CD14-positive monocyte (primary cell): ENCODE measurements around the gene ZFP57. TPM values are rescaled to one million over a fixed set of nuclear protein-coding genes. Genes with fewer than 3 reads are reported as not detected.

Experiments
- DNase-seq, 3 donors: peaks; one replicate each; pipeline ENCODE4 v3.0.0-alpha.2; 2011 to 2022
- H2AFZ ChIP-seq: 2 replicates; pipeline ENCODE4 v1.6.0; 2012; ENCODE audit warnings: mild to moderate bottlenecking, low read depth, low read length, inconsistent platforms; ENCODE audit not compliant: insufficient read depth, poor library complexity, severe bottlenecking
- H3K27ac ChIP-seq, 2 donors: 1 replicate in 1 of 2; 2 replicates in 1 of 2; pipeline ENCODE4 v1.5.1; 2012 to 2013; ENCODE audit warnings: low read length in 2 of 2, control low read depth in 1 of 2, inconsistent platforms in 1 of 2, low read depth in 1 of 2, mild to moderate bottlenecking in 1 of 2
- H3K27me3 ChIP-seq, 2 donors: one replicate each; pipeline versions ENCODE4 v1.6.0 to v1.6.1; 2011 to 2013; ENCODE audit warnings: low read length in 2 of 2; ENCODE audit not compliant: control insufficient read depth in 2 of 2, insufficient read depth in 2 of 2
- H3K36me3 ChIP-seq, 2 donors: replicated peaks in 1 of 2; 1 replicate in 1 of 2; 2 replicates in 1 of 2; pipeline versions ENCODE4 v1.5.1 to v1.6.1; 2012 to 2013; ENCODE audit warnings: low read length in 2 of 2, control low read depth in 1 of 2, inconsistent platforms in 1 of 2, mild to moderate bottlenecking in 1 of 2; ENCODE audit not compliant: insufficient read depth in 2 of 2, control insufficient read depth in 1 of 2
- H3K4me1 ChIP-seq, 2 donors: 1 replicate in 1 of 2; 2 replicates in 1 of 2; pipeline versions ENCODE4 v1.5.1 to v1.6.1; 2012 to 2013; ENCODE audit warnings: low read length in 2 of 2, control low read depth in 1 of 2, inconsistent platforms in 1 of 2, mild to moderate bottlenecking in 1 of 2, moderate library complexity in 1 of 2; ENCODE audit not compliant: insufficient read depth in 2 of 2, control insufficient read depth in 1 of 2
- H3K4me2 ChIP-seq: replicated peaks from 2 replicates; pipeline ENCODE3; 2012; ENCODE audit warnings: low read length, moderate library complexity, mild to moderate bottlenecking; ENCODE audit not compliant: poor library complexity, severe bottlenecking; ENCODE audit errors: extremely low read depth
- H3K4me3 ChIP-seq, 3 experiments: fragments of 200-600 bp in 1 of 3; sonication (generic) in 1 of 3; replicated peaks in 1 of 3; 1 replicate in 2 of 3; 2 replicates in 1 of 3; pipeline ENCODE4 v1.5.1; 2011 to 2013; ENCODE audit warnings: low read length in 3 of 3, mild to moderate bottlenecking in 3 of 3, control low read depth in 2 of 3, low read depth in 2 of 3, inconsistent platforms in 1 of 3, moderate library complexity in 1 of 3
- H3K79me2 ChIP-seq: 2 replicates; pipeline ENCODE4 v1.6.0; 2012; ENCODE audit warnings: mild to moderate bottlenecking, control low read depth, inconsistent platforms, low read length, moderate library complexity; ENCODE audit not compliant: insufficient read depth
- H3K9ac ChIP-seq: 2 replicates; pipeline ENCODE4 v1.6.0; 2017; ENCODE audit warnings: low read length, mild to moderate bottlenecking; ENCODE audit not compliant: insufficient read depth, poor library complexity, severe bottlenecking
- H3K9me3 ChIP-seq, 2 donors: replicated peaks in 1 of 2; 1 replicate in 1 of 2; 2 replicates in 1 of 2; pipeline versions ENCODE4 v1.5.1 to v1.6.1; 2012 to 2013; ENCODE audit warnings: low read length in 2 of 2, control low read depth in 1 of 2; ENCODE audit not compliant: control insufficient read depth in 1 of 2, insufficient read depth in 1 of 2
- H4K20me1 ChIP-seq: 2 replicates; pipeline ENCODE4 v1.6.0; 2012; ENCODE audit warnings: mild to moderate bottlenecking, low read length, control low read depth, moderate library complexity; ENCODE audit not compliant: insufficient read depth
- H3K27ac Mint-ChIP-seq, 7 donors: one replicate each; pipeline ENCODE4 v1.8.0; 2020; ENCODE audit warnings: mild to moderate bottlenecking in 7 of 7, mixed read lengths in 7 of 7, moderate library complexity in 6 of 7, inconsistent platforms in 2 of 7
- H3K27me3 Mint-ChIP-seq, 3 donors: one replicate each; pipeline ENCODE4 v1.8.0; 2021 to 2022; ENCODE audit warnings: low read depth in 3 of 3, mild to moderate bottlenecking in 3 of 3, mixed read lengths in 3 of 3, moderate library complexity in 3 of 3, inconsistent platforms in 1 of 3
- H3K36me3 Mint-ChIP-seq, 2 donors: one replicate each; pipeline ENCODE4 v1.8.0; 2020; ENCODE audit warnings: mixed read lengths in 2 of 2, inconsistent platforms in 1 of 2, mild to moderate bottlenecking in 1 of 2
- H3K4me1 Mint-ChIP-seq: one replicate; pipeline ENCODE4 v1.8.0; 2020; ENCODE audit warnings: mild to moderate bottlenecking, mixed read lengths
- H3K4me3 Mint-ChIP-seq, 2 donors: one replicate each; pipeline ENCODE4 v1.8.0; 2020; ENCODE audit warnings: mild to moderate bottlenecking in 2 of 2, mixed read lengths in 2 of 2, moderate library complexity in 1 of 2
- H3K9me3 Mint-ChIP-seq, 7 donors: one replicate each; pipeline ENCODE4 v1.8.0; 2020 to 2022; ENCODE audit warnings: mixed read lengths in 7 of 7, mild to moderate bottlenecking in 6 of 7, moderate library complexity in 6 of 7, inconsistent platforms in 2 of 7
- WGBS: methylation state at CpG from one replicate; pipeline ENCODE4 v1.1.5; 2013; ENCODE audit warnings: missing lambda C conversion rate; ENCODE audit not compliant: insufficient coverage; 5-methylcytosine and 5-hydroxymethylcytosine counted together
- intact Hi-C, 2 donors: fragments of 100-400 bp; cut with micrococcal nuclease; formaldehyde crosslinking; loops; one replicate each; pipeline versions ENCODE4 v1.15.0 to v1.15.1; 2023
- polyA plus RNA-seq, 3 donors: library from polyadenylated mRNA; depleted of rRNA in 1 of 3; unstranded in 2 of 3; stranded (reverse) in 1 of 3; fragments of 300-500 nt in 2 of 3; fragments of >200 nt in 1 of 3; fragmentation: Illumina TruSeq in 2 of 3; gene quantifications; 1 replicate in 2 of 3; 2 replicates in 1 of 3; pipeline ENCODE4 v1.2.3, GENCODE V29; 2012 to 2021
- TF ChIP-seq, protein P1 (sequence below): fragments of 200-600 bp; IDR thresholded peaks from one replicate; pipeline ENCODE4 v1.8.0; 2022; ENCODE audit warnings: antibody characterized with exemption, mild to moderate bottlenecking

Gene ZFP57
- polyA plus RNA-seq, 3 donors: 0.72 TPM; not detected in 2

DNA sequence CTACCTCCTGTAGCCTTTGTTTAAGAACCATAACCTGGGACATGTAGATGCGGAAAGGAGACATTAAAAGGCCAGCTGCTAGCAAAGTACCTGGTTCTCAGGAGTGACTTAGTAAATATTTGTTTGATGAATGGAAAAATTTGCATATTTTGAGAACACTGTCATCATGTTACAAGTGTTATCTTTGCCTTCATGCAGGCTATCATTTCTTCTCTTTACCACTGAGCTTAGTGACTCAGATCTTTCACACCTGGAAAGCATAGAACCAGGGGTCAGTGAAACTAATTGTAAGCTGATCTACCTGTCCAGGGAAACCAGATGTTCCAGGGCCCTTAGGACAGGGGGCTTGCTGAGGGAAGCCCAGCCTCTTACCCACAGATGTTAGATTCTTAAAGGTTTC is 5.4 kb downstream of the ZFP57 start:
- no peak overlapping the region for H3K9ac ChIP-seq
- no peak overlapping the region for H3K27ac Mint-ChIP-seq
- no peak for DNase-seq
- H3K9me3 ChIP-seq: peaks cover 0 to 5% of the 10 kb centered on the region in 2 donors
- H3K36me3 Mint-ChIP-seq: no peaks in the 10 kb centered on the region
- peaks cover 0 to 5% (median 1%) of the 10 kb centered on the region in 7 donors for H3K9me3 Mint-ChIP-seq
- no peaks in the 10 kb centered on the region for H3K27me3 ChIP-seq
- H4K20me1 ChIP-seq: no peaks in the 10 kb centered on the region
- H3K4me3 ChIP-seq: no peak overlapping the region
- TF ChIP-seq, protein P1, sequence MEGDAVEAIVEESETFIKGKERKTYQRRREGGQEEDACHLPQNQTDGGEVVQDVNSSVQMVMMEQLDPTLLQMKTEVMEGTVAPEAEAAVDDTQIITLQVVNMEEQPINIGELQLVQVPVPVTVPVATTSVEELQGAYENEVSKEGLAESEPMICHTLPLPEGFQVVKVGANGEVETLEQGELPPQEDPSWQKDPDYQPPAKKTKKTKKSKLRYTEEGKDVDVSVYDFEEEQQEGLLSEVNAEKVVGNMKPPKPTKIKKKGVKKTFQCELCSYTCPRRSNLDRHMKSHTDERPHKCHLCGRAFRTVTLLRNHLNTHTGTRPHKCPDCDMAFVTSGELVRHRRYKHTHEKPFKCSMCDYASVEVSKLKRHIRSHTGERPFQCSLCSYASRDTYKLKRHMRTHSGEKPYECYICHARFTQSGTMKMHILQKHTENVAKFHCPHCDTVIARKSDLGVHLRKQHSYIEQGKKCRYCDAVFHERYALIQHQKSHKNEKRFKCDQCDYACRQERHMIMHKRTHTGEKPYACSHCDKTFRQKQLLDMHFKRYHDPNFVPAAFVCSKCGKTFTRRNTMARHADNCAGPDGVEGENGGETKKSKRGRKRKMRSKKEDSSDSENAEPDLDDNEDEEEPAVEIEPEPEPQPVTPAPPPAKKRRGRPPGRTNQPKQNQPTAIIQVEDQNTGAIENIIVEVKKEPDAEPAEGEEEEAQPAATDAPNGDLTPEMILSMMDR: no peak
- H3K4me3 Mint-ChIP-seq: no peak overlapping the region
- H2AFZ ChIP-seq: no peak overlapping the region
- no peaks in the 10 kb centered on the region for H3K79me2 ChIP-seq
- no peak overlapping the region for H3K27ac ChIP-seq
- 100% methylated on average over 1 of the region's 1 CpG for WGBS
- H3K27me3 Mint-ChIP-seq: peaks cover 8 to 21% (median 11%) of the 10 kb centered on the region in 3 donors
- H3K36me3 ChIP-seq: no peaks in the 10 kb centered on the region
- H3K4me1 ChIP-seq: no peaks in the 10 kb centered on the region
- intact Hi-C loops: no loop called here
- H3K4me2 ChIP-seq: no peak overlapping the region
- H3K4me1 Mint-ChIP-seq: peaks cover 10% of the 10 kb centered on the region

DNA sequence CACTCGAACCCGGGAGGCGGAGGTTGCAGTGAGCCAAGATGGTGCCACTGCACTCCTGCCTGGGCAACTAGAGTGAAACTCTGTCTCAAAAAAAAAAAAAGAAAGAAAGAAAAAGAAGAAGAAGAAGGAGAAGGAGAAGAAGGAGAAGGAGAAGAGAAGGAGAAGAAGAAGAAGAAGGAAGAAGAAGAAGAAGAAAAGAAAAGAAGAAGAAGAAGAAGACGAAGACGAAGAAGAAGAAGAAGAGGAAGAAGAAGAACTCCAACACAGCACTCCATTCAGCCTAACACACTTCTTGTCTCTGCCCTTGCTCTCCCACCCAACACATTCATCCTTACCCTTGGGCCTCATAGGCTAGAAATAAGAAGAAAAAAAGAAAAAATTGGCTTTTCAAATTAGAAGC is 6.9 kb downstream of the ZFP57 start:
- no peaks in the 10 kb centered on the region for H3K79me2 ChIP-seq
- no peak overlapping the region for H2AFZ ChIP-seq
- H4K20me1 ChIP-seq: no peaks in the 10 kb centered on the region
- Mint-ChIP-seq H3K27me3 (peaks cover 1 to 19% (median 10%) of the 10 kb centered on the region in 3 donors), H3K27ac (peak overlapping the region in 3 of 7 donors; percentile 3 to 19 (median 4)), H3K4me3 (no peak overlapping the region), H3K36me3 (no peaks in the 10 kb centered on the region), H3K4me1 (peaks cover 10% of the 10 kb centered on the region), H3K9me3 (peaks cover 0 to 1% (median 0%) of the 10 kb centered on the region in 7 donors)
- H3K27ac ChIP-seq: no peak overlapping the region
- H3K9me3 ChIP-seq: no peaks in the 10 kb centered on the region
- intact Hi-C loops: no loop called here
- no peaks in the 10 kb centered on the region for H3K27me3 ChIP-seq
- TF ChIP-seq, protein P1: no peak
- no peak overlapping the region for H3K4me2 ChIP-seq
- H3K4me1 ChIP-seq: no peaks in the 10 kb centered on the region
- no peak for DNase-seq
- H3K36me3 ChIP-seq: no peaks in the 10 kb centered on the region
- no peak overlapping the region for H3K4me3 ChIP-seq
- no peak overlapping the region for H3K9ac ChIP-seq
- WGBS: no CpG with 5 or more reads among the region's 5 CpGs
